WTC11 (cell line): ENCODE results near the gene HELZ. TPM values are rescaled to one million over a fixed set of nuclear protein-coding genes. Genes with fewer than 3 reads are reported as not detected.

Experiments used
- ATAC-seq: fragments of 200-7000 bp; cut with Tn5 transposase; 2 replicates; pipeline ENCODE4 v1.10.0; 2021; ENCODE audit warnings: mild to moderate bottlenecking, moderate library complexity
- CTCF ChIA-PET: fragments of 300-600 bp; sonication (Branson Sonifier 250); formaldehyde crosslinking; loops from one replicate; lab custom pipeline; 2021; ENCODE audit warnings: antibody characterized with exemption; lab: Charles Lee
- POLR2A ChIA-PET: fragments of 350-600 bp; sonication (Branson Sonifier 250); formaldehyde crosslinking; loops from one replicate; lab custom pipeline; 2021; ENCODE audit warnings: antibody characterized with exemption; lab: Charles Lee
- DNase-seq: peaks from one replicate; pipeline ENCODE4 v3.0.0; 2021; ENCODE audit warnings: low spot score
- H3K27ac Mint-ChIP-seq: 2 replicates; pipeline ENCODE4 v1.8.0; 2021; ENCODE audit warnings: mixed read lengths
- H3K27me3 Mint-ChIP-seq: 2 replicates; pipeline ENCODE4 v1.8.0; 2021; ENCODE audit warnings: low read depth, mild to moderate bottlenecking, moderate library complexity, mixed read lengths
- H3K36me3 Mint-ChIP-seq: 2 replicates; pipeline ENCODE4 v1.8.0; 2021; ENCODE audit warnings: mixed read lengths
- H3K4me1 Mint-ChIP-seq: 2 replicates; pipeline ENCODE4 v1.8.0; 2022; ENCODE audit warnings: mixed read lengths
- H3K4me3 Mint-ChIP-seq: 2 replicates; pipeline ENCODE4 v1.8.0; 2021; ENCODE audit warnings: mild to moderate bottlenecking, moderate library complexity, mixed read lengths
- H3K9me3 Mint-ChIP-seq: 2 replicates; pipeline ENCODE4 v1.8.0; 2021; ENCODE audit warnings: mixed read lengths
- ATF1 ChIP-seq: sonication (generic); formaldehyde crosslinking; IDR thresholded peaks from 2 replicates; pipeline ENCODE4 v1.8.1; 2023; ENCODE audit warnings: mild to moderate bottlenecking, moderate library complexity, missing genetic modification reagents
- CBFB ChIP-seq: sonication (generic); formaldehyde crosslinking; IDR thresholded peaks from 2 replicates; pipeline ENCODE4 v1.8.1; 2022; ENCODE audit warnings: mild to moderate bottlenecking, low read depth, missing genetic modification reagents
- CREB1 ChIP-seq: sonication (generic); formaldehyde crosslinking; IDR thresholded peaks from 2 replicates; pipeline ENCODE4 v1.8.0; 2023; ENCODE audit warnings: mild to moderate bottlenecking, missing genetic modification reagents
- E2F4 ChIP-seq: sonication (generic); formaldehyde crosslinking; IDR thresholded peaks from 2 replicates; pipeline ENCODE4 v1.8.1; 2022; ENCODE audit warnings: low read depth, mild to moderate bottlenecking, moderate library complexity, missing genetic modification reagents, borderline replicate concordance
- ESRRA ChIP-seq: sonication (generic); formaldehyde crosslinking; IDR thresholded peaks from 2 replicates; pipeline ENCODE4 v1.8.1; 2022; ENCODE audit warnings: mild to moderate bottlenecking, missing genetic modification reagents, borderline replicate concordance
- GTF2I ChIP-seq: fragments of 250-450 bp; sonication (Bioruptor Pico); conservative IDR thresholded peaks from 2 replicates; pipeline ENCODE4 v1.4.0; 2021; ENCODE audit warnings: mild to moderate bottlenecking
- JUN ChIP-seq: sonication (generic); formaldehyde crosslinking; IDR thresholded peaks from 2 replicates; pipeline ENCODE4 v1.8.0; 2023; ENCODE audit warnings: mild to moderate bottlenecking, missing genetic modification reagents
- MYBL2 ChIP-seq: sonication (generic); formaldehyde crosslinking; IDR thresholded peaks from 2 replicates; pipeline ENCODE4 v1.8.1; 2023; ENCODE audit warnings: mild to moderate bottlenecking, moderate library complexity, missing genetic modification reagents
- RORB ChIP-seq: fragments of 250-450 bp; sonication (Bioruptor Pico); IDR thresholded peaks from 2 replicates; pipeline ENCODE4 v1.9.0; 2021; ENCODE audit warnings: mild to moderate bottlenecking
- SP1 ChIP-seq: sonication (generic); formaldehyde crosslinking; conservative IDR thresholded peaks from 2 replicates; pipeline ENCODE4 v1.8.1; 2022; ENCODE audit warnings: missing genetic modification reagents
- ZNF219 ChIP-seq: sonication (generic); formaldehyde crosslinking; IDR thresholded peaks from 2 replicates; pipeline ENCODE4 v1.8.0; 2023; ENCODE audit warnings: missing genetic modification reagents, mild to moderate bottlenecking, borderline replicate concordance
- ZNF263 ChIP-seq: sonication (generic); formaldehyde crosslinking; IDR thresholded peaks from 2 replicates; pipeline ENCODE4 v1.8.1; 2022; ENCODE audit warnings: low read depth, mild to moderate bottlenecking, moderate library complexity, missing genetic modification reagents
- ZNF317 ChIP-seq: sonication (generic); formaldehyde crosslinking; IDR thresholded peaks from 2 replicates; pipeline ENCODE4 v1.8.1; 2023; ENCODE audit warnings: low read depth, mild to moderate bottlenecking, moderate library complexity, missing genetic modification reagents, borderline replicate concordance
- ZNF512 ChIP-seq: sonication (generic); formaldehyde crosslinking; IDR thresholded peaks from 2 replicates; pipeline ENCODE4 v1.8.1; 2022; ENCODE audit warnings: missing genetic modification reagents, borderline replicate concordance
- total RNA-seq: library from RNA; stranded (reverse); gene quantifications from 3 replicates; pipeline ENCODE4 v1.2.3, GENCODE V29; 2021
- TF ChIP-seq, protein P1 (sequence below): fragments of 250-450 bp; sonication (Bioruptor Pico); IDR thresholded peaks from 2 replicates; pipeline ENCODE4 v1.9.0; 2021; ENCODE audit warnings: mild to moderate bottlenecking, borderline replicate concordance
- TF ChIP-seq, protein P2 (sequence below): sonication (generic); formaldehyde crosslinking; IDR thresholded peaks from 2 replicates; pipeline ENCODE4 v1.8.0; 2022; ENCODE audit warnings: mild to moderate bottlenecking, missing genetic modification reagents

The HELZ gene
- total RNA-seq, 1 experiment from 2014 or later, result 49.1 TPM

- CTCF ChIA-PET, result no interaction called here
- H3K4me1 Mint-ChIP-seq, result no peaks in the 10 kb centered on the region
- no peaks in the 10 kb centered on the region for H3K27me3 Mint-ChIP-seq
- no peak overlapping the region for H3K27ac Mint-ChIP-seq
- H3K36me3 Mint-ChIP-seq, result no peaks in the 10 kb centered on the region; the same call in 1 of the 2 replicates
- H3K9me3 Mint-ChIP-seq, result peaks cover 6% of the 10 kb centered on the region
- H3K4me3 Mint-ChIP-seq, result no peak overlapping the region
- POLR2A ChIA-PET, result no interaction called here
- no peak; the same call in 1 of the 2 replicates for ATAC-seq
- TF ChIP-seq, protein P1, sequence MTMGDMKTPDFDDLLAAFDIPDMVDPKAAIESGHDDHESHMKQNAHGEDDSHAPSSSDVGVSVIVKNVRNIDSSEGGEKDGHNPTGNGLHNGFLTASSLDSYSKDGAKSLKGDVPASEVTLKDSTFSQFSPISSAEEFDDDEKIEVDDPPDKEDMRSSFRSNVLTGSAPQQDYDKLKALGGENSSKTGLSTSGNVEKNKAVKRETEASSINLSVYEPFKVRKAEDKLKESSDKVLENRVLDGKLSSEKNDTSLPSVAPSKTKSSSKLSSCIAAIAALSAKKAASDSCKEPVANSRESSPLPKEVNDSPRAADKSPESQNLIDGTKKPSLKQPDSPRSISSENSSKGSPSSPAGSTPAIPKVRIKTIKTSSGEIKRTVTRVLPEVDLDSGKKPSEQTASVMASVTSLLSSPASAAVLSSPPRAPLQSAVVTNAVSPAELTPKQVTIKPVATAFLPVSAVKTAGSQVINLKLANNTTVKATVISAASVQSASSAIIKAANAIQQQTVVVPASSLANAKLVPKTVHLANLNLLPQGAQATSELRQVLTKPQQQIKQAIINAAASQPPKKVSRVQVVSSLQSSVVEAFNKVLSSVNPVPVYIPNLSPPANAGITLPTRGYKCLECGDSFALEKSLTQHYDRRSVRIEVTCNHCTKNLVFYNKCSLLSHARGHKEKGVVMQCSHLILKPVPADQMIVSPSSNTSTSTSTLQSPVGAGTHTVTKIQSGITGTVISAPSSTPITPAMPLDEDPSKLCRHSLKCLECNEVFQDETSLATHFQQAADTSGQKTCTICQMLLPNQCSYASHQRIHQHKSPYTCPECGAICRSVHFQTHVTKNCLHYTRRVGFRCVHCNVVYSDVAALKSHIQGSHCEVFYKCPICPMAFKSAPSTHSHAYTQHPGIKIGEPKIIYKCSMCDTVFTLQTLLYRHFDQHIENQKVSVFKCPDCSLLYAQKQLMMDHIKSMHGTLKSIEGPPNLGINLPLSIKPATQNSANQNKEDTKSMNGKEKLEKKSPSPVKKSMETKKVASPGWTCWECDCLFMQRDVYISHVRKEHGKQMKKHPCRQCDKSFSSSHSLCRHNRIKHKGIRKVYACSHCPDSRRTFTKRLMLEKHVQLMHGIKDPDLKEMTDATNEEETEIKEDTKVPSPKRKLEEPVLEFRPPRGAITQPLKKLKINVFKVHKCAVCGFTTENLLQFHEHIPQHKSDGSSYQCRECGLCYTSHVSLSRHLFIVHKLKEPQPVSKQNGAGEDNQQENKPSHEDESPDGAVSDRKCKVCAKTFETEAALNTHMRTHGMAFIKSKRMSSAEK (CRISPR knock-in tag), result no peak
- no peak for TF ChIP-seq ZNF317 (CRISPR knock-in tag)
- no peak for TF ChIP-seq E2F4 (CRISPR knock-in tag)
- TF ChIP-seq SP1 (CRISPR knock-in tag), result no peak
- TF ChIP-seq, protein P2, sequence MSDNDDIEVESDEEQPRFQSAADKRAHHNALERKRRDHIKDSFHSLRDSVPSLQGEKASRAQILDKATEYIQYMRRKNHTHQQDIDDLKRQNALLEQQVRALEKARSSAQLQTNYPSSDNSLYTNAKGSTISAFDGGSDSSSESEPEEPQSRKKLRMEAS, result no peak
- no peak for TF ChIP-seq ESRRA
- TF ChIP-seq MYBL2 (CRISPR knock-in tag), result no peak
- TF ChIP-seq CREB1, result no peak
- TF ChIP-seq JUN, result no peak
- no peak for TF ChIP-seq GTF2I (CRISPR knock-in tag)
- TF ChIP-seq ZNF512 (CRISPR knock-in tag), result no peak
- no peak for DNase-seq
Measured at GRCh38 chr17:67055811-67056745, 188.9 kb downstream of the HELZ start.

DNA sequence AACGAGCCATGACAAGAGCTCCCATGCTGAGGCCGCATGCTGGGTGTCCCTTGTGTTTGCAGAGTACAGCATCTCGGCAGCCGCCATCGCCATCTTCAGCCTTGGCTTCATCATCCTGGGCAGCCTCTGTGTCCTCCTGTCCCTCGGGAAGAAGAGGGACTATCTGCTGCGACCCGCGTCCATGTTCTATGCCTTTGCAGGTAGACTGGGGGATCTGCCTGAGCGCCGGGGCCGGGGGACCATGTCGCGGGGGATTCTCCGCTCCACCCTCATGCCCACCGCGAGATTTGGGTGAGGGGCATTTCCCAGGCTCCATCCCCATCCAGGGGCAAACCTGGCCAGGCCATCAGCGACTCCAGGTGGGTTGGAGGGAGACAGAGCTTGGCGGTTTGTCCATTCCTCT, 190.0 kb downstream of the HELZ start:
- Mint-ChIP-seq H3K36me3 (no peaks in the 10 kb centered on the region), H3K4me1 (no peaks in the 10 kb centered on the region), H3K9me3 (peaks cover 2% of the 10 kb centered on the region; the same call in 1 of the 2 replicates), H3K27me3 (no peaks in the 10 kb centered on the region), H3K4me3 (no peak overlapping the region), H3K27ac (no peak overlapping the region)
- CTCF ChIA-PET, result no interaction called here
- DNase-seq, result no peak
- POLR2A ChIA-PET, result no interaction called here
- TF ChIP-seq ZNF219 (no peak), ATF1 (CRISPR knock-in tag) (no peak), CBFB (CRISPR knock-in tag) (no peak), ZNF263 (no peak), RORB (no peak), MYBL2 (CRISPR knock-in tag) (no peak)
- no peak for ATAC-seq
